SKM-1 treated with dmso at 0.1 percent for 144 hours (cell line): ENCODE measurements around the gene SLC6A3.
"Not testable (repeated sequence)": the region's sequence is repeated elsewhere in the genome, so short reads cannot be mapped to it uniquely, and the experiment has no call there.

ENCODE experiments used
- DNase-seq: peaks from one replicate; lab custom pipeline; 2025; ENCODE audit not compliant: unreplicated experiment; lab: John Stamatoyannopoulos, UW

Gene SLC6A3

GRCh38 chr5:1422522-1422921 lies 22.7 kb downstream of the SLC6A3 start:
- DNase-seq = not testable (repeated sequence)

- DNase-seq = no peak
These were observed 23.5 kb downstream of the SLC6A3 start for GRCh38 chr5:1421521-1422341.

GRCh38 chr5:1420211-1421195 lies 24.7 kb downstream of the SLC6A3 start:
- DNase-seq = no peak

- no peak for DNase-seq
These were observed 25.6 kb downstream of the SLC6A3 start for GRCh38 chr5:1419476-1420210.

- no peak for DNase-seq
These were observed 26.3 kb downstream of the SLC6A3 start for GRCh38 chr5:1418921-1419280.

GRCh38 chr5:1418238-1418920 lies 26.9 kb downstream of the SLC6A3 start:
- DNase-seq = no peak

GRCh38 chr5:1417586-1418225 lies 27.5 kb downstream of the SLC6A3 start:
- DNase-seq = no peak

GRCh38 chr5:1416856-1417469 lies 28.3 kb downstream of the SLC6A3 start:
- no peak for DNase-seq

- DNase-seq = no peak
These were observed 29.4 kb downstream of the SLC6A3 start for GRCh38 chr5:1415626-1416360.

GRCh38 chr5:1415059-1415425 lies 30.2 kb downstream of the SLC6A3 start:
- DNase-seq = no peak

GRCh38 chr5:1414311-1415058 lies 30.8 kb downstream of the SLC6A3 start:
- DNase-seq = no peak

GRCh38 chr5:1413611-1414241 lies 31.5 kb downstream of the SLC6A3 start:
- DNase-seq = no peak

- DNase-seq = no peak
These were observed 32.0 kb downstream of the SLC6A3 start for GRCh38 chr5:1413211-1413610.

GRCh38 chr5:1412621-1413020 lies 32.6 kb downstream of the SLC6A3 start:
- DNase-seq = no peak

- no peak for DNase-seq
These were observed 33.1 kb downstream of the SLC6A3 start for GRCh38 chr5:1412163-1412562.

GRCh38 chr5:1411099-1411498 lies 34.1 kb downstream of the SLC6A3 start:
- DNase-seq = no peak

- no peak for DNase-seq
These were observed 34.9 kb downstream of the SLC6A3 start for GRCh38 chr5:1410156-1411014.
